ENCODE measurements around the gene USP3. TPM values are rescaled to one million over a fixed set of nuclear protein-coding genes. Genes with fewer than 3 reads are reported as not detected.

USP3 gene
- total RNA-seq, 1 donor from 2014 or later: 46.3 TPM

DNA sequence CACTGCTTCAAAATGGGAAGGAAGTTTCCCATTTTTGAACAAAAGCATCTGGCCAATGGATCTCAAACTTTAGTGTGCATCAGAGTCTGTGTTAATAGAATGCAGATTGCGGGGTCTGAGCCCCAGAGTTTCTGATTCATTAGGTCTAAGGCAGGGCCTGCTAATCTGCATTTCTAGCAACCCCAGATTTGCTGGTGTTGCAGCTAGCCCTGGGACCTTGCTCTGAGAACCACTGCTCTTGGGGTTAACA, 30.7 kb upstream of the USP3 start:
- Histone ChIP-seq H3K36me3 (ENCODE audit: control insufficient read depth, insufficient read depth, low read length) (no peaks in the 10 kb centered on the region), H3K4me3 (ENCODE audit: low read depth, low read length) (no peak overlapping the region), H3K27me3 (ENCODE audit: control insufficient read depth, insufficient read depth, low read length) (no peaks in the 10 kb centered on the region)
- TF ChIP-seq, protein P1, sequence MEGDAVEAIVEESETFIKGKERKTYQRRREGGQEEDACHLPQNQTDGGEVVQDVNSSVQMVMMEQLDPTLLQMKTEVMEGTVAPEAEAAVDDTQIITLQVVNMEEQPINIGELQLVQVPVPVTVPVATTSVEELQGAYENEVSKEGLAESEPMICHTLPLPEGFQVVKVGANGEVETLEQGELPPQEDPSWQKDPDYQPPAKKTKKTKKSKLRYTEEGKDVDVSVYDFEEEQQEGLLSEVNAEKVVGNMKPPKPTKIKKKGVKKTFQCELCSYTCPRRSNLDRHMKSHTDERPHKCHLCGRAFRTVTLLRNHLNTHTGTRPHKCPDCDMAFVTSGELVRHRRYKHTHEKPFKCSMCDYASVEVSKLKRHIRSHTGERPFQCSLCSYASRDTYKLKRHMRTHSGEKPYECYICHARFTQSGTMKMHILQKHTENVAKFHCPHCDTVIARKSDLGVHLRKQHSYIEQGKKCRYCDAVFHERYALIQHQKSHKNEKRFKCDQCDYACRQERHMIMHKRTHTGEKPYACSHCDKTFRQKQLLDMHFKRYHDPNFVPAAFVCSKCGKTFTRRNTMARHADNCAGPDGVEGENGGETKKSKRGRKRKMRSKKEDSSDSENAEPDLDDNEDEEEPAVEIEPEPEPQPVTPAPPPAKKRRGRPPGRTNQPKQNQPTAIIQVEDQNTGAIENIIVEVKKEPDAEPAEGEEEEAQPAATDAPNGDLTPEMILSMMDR (IDR thresholded peaks at IDR 0.05; ENCODE audit: insufficient read depth, low read length, poor library complexity, severe bottlenecking): no peak
- DNase-seq (ENCODE audit: low read depth): no peak

DNA sequence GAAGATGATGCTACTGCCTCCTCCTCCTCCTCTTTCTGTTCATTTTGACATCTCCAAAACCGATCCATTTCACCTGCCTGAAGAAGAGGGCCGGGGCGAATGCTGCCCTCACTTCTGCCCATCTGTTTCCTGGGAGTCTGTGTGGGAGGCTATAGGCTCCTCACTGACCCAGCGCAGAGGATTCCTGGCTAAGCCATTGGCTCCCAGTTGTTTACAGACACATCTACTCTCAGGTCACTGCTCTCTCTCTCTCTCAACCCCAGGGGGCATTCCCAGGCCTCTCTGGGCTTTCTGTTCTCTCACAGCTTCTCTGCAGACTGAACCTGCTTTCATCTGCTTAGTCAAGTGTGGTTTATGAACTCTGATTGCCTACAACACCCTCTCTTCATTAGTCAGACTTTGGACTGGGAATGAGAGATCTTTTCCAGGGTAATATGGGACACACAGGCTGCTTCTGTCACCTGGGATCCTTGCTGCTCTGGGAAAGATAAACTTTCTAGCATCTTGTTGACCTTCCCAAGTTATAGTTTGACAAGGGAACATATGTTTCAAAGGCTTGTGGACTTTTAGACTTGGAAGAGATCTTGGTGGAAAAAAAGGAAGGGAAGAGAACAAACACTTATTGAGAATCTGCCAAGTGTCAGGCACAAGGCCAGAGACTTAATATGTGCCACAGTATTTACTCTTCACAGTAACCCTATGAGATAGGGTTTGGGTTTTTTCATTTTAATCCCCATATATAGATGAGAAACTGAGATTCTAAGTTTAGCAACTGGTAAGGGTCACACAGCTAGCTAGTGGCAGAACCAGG, 30.2 kb upstream of the USP3 start:
- H3K36me3 ChIP-seq (ENCODE audit: control insufficient read depth, insufficient read depth, low read length): no peaks in the 10 kb centered on the region
- TF ChIP-seq, protein P1 (IDR thresholded peaks at IDR 0.05; ENCODE audit: insufficient read depth, low read length, poor library complexity, severe bottlenecking): peak; percentile 13
- H3K27me3 ChIP-seq (ENCODE audit: control insufficient read depth, insufficient read depth, low read length): no peaks in the 10 kb centered on the region
- DNase-seq (ENCODE audit: low read depth): peak; percentile 75
- no peak overlapping the region for H3K4me3 ChIP-seq (ENCODE audit: low read depth, low read length)

DNA sequence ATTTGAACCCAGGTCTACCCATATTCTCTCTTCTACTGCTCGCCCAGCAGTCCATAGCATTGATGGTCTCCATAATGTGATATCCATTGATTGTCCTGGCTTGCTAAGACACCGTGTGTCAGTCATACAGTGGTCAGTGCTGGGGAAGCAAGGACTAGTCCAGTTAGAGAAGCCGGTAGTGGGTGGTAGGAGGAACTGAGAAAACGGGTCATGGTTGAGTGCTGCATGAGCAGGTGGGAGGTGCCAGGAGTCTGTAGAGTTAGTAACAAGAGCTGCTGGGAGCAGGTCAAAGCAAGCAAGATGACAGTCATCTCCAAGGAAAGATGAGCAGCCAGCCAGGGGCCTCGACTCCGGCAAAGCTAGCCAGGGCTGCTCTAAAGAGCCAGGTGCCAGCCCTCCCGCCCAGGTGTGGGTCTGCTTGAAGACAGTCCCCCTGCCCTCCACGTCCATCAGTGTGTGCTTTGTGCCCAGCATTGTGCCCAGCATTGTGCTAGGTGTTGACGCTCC, 29.5 kb upstream of the USP3 start:
- no peaks in the 10 kb centered on the region for H3K36me3 ChIP-seq (ENCODE audit: control insufficient read depth, insufficient read depth, low read length)
- TF ChIP-seq, protein P1 (IDR thresholded peaks at IDR 0.05; ENCODE audit: insufficient read depth, low read length, poor library complexity, severe bottlenecking): no peak
- DNase-seq (ENCODE audit: low read depth): peak; percentile 79
- no peak overlapping the region for H3K4me3 ChIP-seq (ENCODE audit: low read depth, low read length)
- no peaks in the 10 kb centered on the region for H3K27me3 ChIP-seq (ENCODE audit: control insufficient read depth, insufficient read depth, low read length)

DNA sequence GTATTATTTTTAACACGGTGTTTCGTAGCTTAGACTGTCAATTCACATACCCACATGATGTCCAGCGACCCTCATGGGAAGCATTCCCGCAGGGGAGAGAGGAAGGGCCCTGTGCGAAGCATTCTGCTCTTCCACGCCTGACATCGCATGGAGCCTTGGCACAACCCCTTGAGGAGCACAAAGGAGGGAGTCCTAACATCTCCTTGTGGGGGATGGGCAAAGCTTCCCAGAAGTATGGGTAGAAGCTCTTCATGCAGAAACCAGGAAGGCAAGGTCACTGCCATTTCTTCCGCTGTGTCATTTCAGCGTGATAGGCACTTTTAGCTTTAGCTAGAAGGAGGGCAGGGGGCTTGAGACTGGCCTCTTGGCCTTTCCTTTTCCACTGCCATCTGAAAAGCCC, 28.7 kb upstream of the USP3 start:
- H3K36me3 ChIP-seq (ENCODE audit: control insufficient read depth, insufficient read depth, low read length): no peaks in the 10 kb centered on the region
- H3K27me3 ChIP-seq (ENCODE audit: control insufficient read depth, insufficient read depth, low read length): no peaks in the 10 kb centered on the region
- H3K4me3 ChIP-seq (ENCODE audit: low read depth, low read length): no peak overlapping the region
- TF ChIP-seq, protein P1 (IDR thresholded peaks at IDR 0.05; ENCODE audit: insufficient read depth, low read length, poor library complexity, severe bottlenecking): no peak
- DNase-seq (ENCODE audit: low read depth): no peak

DNA sequence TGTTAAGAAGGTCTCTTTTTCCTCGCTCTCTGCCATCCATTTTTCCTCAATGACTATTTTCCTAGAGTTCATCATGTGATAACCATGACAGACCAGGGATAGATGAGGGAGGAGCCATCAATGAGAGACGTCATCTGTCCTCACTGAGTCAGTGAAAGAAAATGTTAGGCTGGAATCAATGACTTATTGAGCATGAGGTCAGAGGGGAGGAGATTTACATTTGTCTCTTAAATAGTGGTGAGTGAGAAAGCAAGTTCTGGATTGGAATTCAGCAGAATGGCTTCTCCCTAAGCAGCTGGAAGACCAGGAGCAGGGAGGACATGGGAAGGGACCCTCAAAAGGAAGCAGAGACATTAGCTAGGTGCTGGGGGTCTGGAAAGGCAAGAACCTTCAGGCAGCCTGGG, 28.2 kb upstream of the USP3 start:
- Histone ChIP-seq H3K27me3 (ENCODE audit: control insufficient read depth, insufficient read depth, low read length) (no peaks in the 10 kb centered on the region), H3K36me3 (ENCODE audit: control insufficient read depth, insufficient read depth, low read length) (no peaks in the 10 kb centered on the region), H3K4me3 (ENCODE audit: low read depth, low read length) (no peak overlapping the region)
- TF ChIP-seq, protein P1 (IDR thresholded peaks at IDR 0.05; ENCODE audit: insufficient read depth, low read length, poor library complexity, severe bottlenecking): no peak
- DNase-seq (ENCODE audit: low read depth): peak; percentile 96

DNA sequence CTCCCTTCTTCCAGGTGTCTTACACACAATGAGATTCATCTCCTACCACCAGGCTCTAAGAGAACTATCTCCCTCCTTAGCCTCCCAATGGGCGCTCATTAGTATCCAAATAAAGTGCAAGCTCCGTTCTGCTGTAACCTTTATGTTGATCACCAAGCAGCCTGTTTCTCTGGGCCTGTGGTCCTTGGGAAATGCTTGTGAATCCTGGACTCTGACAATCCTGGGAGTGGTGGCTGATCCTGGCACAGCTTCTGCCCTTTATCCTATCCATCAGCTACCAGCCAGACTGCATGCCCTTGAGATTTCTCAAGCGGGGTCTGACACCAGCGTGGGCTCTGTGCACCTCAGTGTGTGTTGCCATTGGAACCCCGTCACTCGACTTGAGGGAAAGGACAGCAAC, 26.1 kb upstream of the USP3 start:
- Histone ChIP-seq H3K36me3 (ENCODE audit: control insufficient read depth, insufficient read depth, low read length) (no peaks in the 10 kb centered on the region), H3K4me3 (ENCODE audit: low read depth, low read length) (no peak overlapping the region), H3K27me3 (ENCODE audit: control insufficient read depth, insufficient read depth, low read length) (no peaks in the 10 kb centered on the region)
- DNase-seq (ENCODE audit: low read depth): no peak
- TF ChIP-seq, protein P1 (IDR thresholded peaks at IDR 0.05; ENCODE audit: insufficient read depth, low read length, poor library complexity, severe bottlenecking): no peak
